Measurements from ENCODE around the gene RANBP3L.
"Not testable (repeated sequence)": the region's sequence is repeated elsewhere in the genome, so short reads cannot be mapped to it uniquely, and the experiment has no call there.

Gene RANBP3L

GRCh38 chr5:36301858-36302603 lies at the start of gene RANBP3L:
Gene RANBP3L, minus strand, starts transcription at chr5:36301902. Its CDS starts 486 bp downstream, at chr5:36301416.
- DNase-seq: peak; percentile 37

- no peak for DNase-seq
Measured at GRCh38 chr5:36346896-36347690, 45.4 kb upstream of the RANBP3L start.

- no peak for DNase-seq
Measured at GRCh38 chr5:36344899-36345298, 43.2 kb upstream of the RANBP3L start.

- not testable (repeated sequence) for DNase-seq
Measured at GRCh38 chr5:36341720-36342119, 40.0 kb upstream of the RANBP3L start.

GRCh38 chr5:36337597-36337996 lies 35.9 kb upstream of the RANBP3L start:
- DNase-seq: no peak

GRCh38 chr5:36334315-36334714 lies 32.6 kb upstream of the RANBP3L start:
- DNase-seq: no peak

- DNase-seq: not testable (repeated sequence)
Measured at GRCh38 chr5:36332720-36333119, 31.0 kb upstream of the RANBP3L start.

- DNase-seq: no peak
Measured at GRCh38 chr5:36325196-36325595, 23.5 kb upstream of the RANBP3L start.

GRCh38 chr5:36323926-36324781 lies 22.5 kb upstream of the RANBP3L start:
- DNase-seq: no peak

GRCh38 chr5:36312953-36313672 lies 11.4 kb upstream of the RANBP3L start:
- no peak for DNase-seq

GRCh38 chr5:36311956-36312355 lies 10.3 kb upstream of the RANBP3L start:
- DNase-seq: no peak

- DNase-seq: no peak
Measured at GRCh38 chr5:36310138-36310537, 8.4 kb upstream of the RANBP3L start.

- peak; percentile 81 for DNase-seq
Measured at GRCh38 chr5:36305571-36306326, 4.0 kb upstream of the RANBP3L start.

GRCh38 chr5:36304095-36304805 lies 2.5 kb upstream of the RANBP3L start:
- DNase-seq: no peak

- DNase-seq: no peak
Measured at GRCh38 chr5:36300927-36301540, 668 bp downstream of the RANBP3L start.

GRCh38 chr5:36300191-36300926 lies 1.3 kb downstream of the RANBP3L start:
- no peak for DNase-seq

GRCh38 chr5:36298552-36298951 lies 3.1 kb downstream of the RANBP3L start:
- DNase-seq: no peak

GRCh38 chr5:36297653-36298052 lies 4.0 kb downstream of the RANBP3L start:
- DNase-seq: no peak

GRCh38 chr5:36285837-36286615 lies 15.7 kb downstream of the RANBP3L start:
- DNase-seq: no peak
